DOHH2 (cell line): ENCODE results near the gene ARHGAP1.
"Not testable (repeated sequence)": the region's sequence is repeated elsewhere in the genome, so short reads cannot be mapped to it uniquely, and the experiment has no call there.

Source experiments
- CTCF ChIP-seq: fragments of 200-600 bp; sonication (generic); IDR thresholded peaks from one replicate; pipeline ENCODE4 v1.5.1; 2014; ENCODE audit warnings: antibody characterized with exemption, mild to moderate bottlenecking, low read depth, low read length; ENCODE audit not compliant: poor library complexity, severe bottlenecking
- EZH2phosphoT487 ChIP-seq: fragments of 200-600 bp; sonication (generic); IDR thresholded peaks from 2 replicates; pipeline ENCODE4 v1.6.1; 2017; ENCODE audit warnings: borderline replicate concordance, mild to moderate bottlenecking, antibody characterized with exemption, low read length, moderate library complexity, mixed read lengths

GRCh38 chr11:46709351-46709750 is 8.9 kb upstream of the ARHGAP1 start:
- not testable (repeated sequence) for TF ChIP-seq CTCF, EZH2phosphoT487
